HepG2 (cell line): ENCODE data around the gene TBCCD1. TPM values are rescaled to one million over a fixed set of nuclear protein-coding genes. Genes with fewer than 3 reads are reported as not detected.

Experiments used
- ATAC-seq: fragments of 200-7000 bp; cut with Tn5 transposase; 3 replicates; pipeline ENCODE4 v1.9.1; 2020; ENCODE audit warnings: mild to moderate bottlenecking, moderate library complexity
- BruUV-seq: library from RNA; stranded (reverse); fragments of 400-500 nt; replicated peaks from 2 replicates; lab custom pipeline; 2021; lab: Mats Ljungman, UMichigan
- CTCF ChIA-PET: fragments of 300-600 bp; formaldehyde crosslinking; extraction: SDS; loops from one replicate; lab custom pipeline; 2021; ENCODE audit warnings: low total read pairs, inconsistent platforms, low intra/inter-chr PET ratio; lab: Yijun Ruan, JAX
- POLR2A ChIA-PET: fragments of 350-600 bp; sonication (Branson Sonifier 250); formaldehyde crosslinking; loops from one replicate; lab custom pipeline; 2020; ENCODE audit warnings: antibody characterized with exemption, inconsistent platforms; lab: Yijun Ruan, JAX
- DNase-seq: peaks from one replicate; pipeline ENCODE4 v3.0.0-alpha.2; 2015; ENCODE audit warnings: low spot score
- FAIRE-seq: peaks from 3 replicates; lab custom pipeline; 2011; peaks lifted over from hg19 to GRCh38; lab: Jason Lieb, UNC
- H2AFZ ChIP-seq: one replicate; pipeline ENCODE4 v1.6.1; 2011; ENCODE audit warnings: low read length, inconsistent platforms
- H3K27ac ChIP-seq: fragments of 300-600 bp; 3 replicates; pipeline ENCODE4 v1.8.0; 2011; ENCODE audit warnings: mixed run types, mild to moderate bottlenecking, mixed read lengths, low read length, inconsistent platforms; ENCODE audit not compliant: insufficient read depth; ENCODE audit errors: extremely low read length
- H3K27me3 ChIP-seq, 2 experiments: fragments of 200-600 bp in 1 of 2; 2 replicates in 1 of 2; 3 replicates in 1 of 2; pipeline versions ENCODE4 v1.6.0 to v1.8.0; 2011; ENCODE audit warnings: low read length in 2 of 2, mild to moderate bottlenecking in 2 of 2, moderate library complexity in 2 of 2, inconsistent platforms in 1 of 2; ENCODE audit not compliant: insufficient read depth in 2 of 2, control insufficient read depth in 1 of 2
- H3K36me3 ChIP-seq, 2 experiments: fragments of 200-600 bp in 1 of 2; replicated peaks in 1 of 2; 2 replicates in 1 of 2; 3 replicates in 1 of 2; pipeline versions ENCODE4 v1.5.1 to v1.8.0; 2011; ENCODE audit warnings: low read length in 2 of 2, inconsistent platforms in 1 of 2; ENCODE audit not compliant: insufficient read depth in 2 of 2, control insufficient read depth in 1 of 2
- H3K4me1 ChIP-seq: 2 replicates; pipeline ENCODE4 v1.5.1; 2012; ENCODE audit warnings: low read length, inconsistent platforms; ENCODE audit not compliant: insufficient read depth
- H3K4me2 ChIP-seq: 2 replicates; pipeline ENCODE4 v1.6.0; 2011; ENCODE audit warnings: low read depth, low read length, inconsistent platforms
- H3K4me3 ChIP-seq, 3 experiments: fragments of 200-600 bp in 1 of 3; sonication (generic), shearing (Covaris generic) in 1 of 3; replicated peaks in 1 of 3; 2 replicates each; pipeline ENCODE4 v1.5.1; 2011 to 2016; ENCODE audit warnings: low read length in 3 of 3, inconsistent platforms in 2 of 3, low read depth in 2 of 3, mild to moderate bottlenecking in 2 of 3, control low read depth in 1 of 3, mixed read lengths in 1 of 3; ENCODE audit not compliant: insufficient read depth in 1 of 3
- H3K79me2 ChIP-seq: one replicate; pipeline ENCODE4 v1.6.1; 2011; ENCODE audit warnings: low read length, inconsistent platforms; ENCODE audit not compliant: insufficient read depth
- H3K9ac ChIP-seq: 2 replicates; pipeline ENCODE4 v1.6.0; 2011; ENCODE audit warnings: mild to moderate bottlenecking, low read depth, low read length, inconsistent platforms; ENCODE audit not compliant: insufficient read depth
- H3K9me3 ChIP-seq: 2 replicates; pipeline ENCODE4 v1.5.1; 2012; ENCODE audit warnings: mild to moderate bottlenecking, low read length
- H4K20me1 ChIP-seq: 2 replicates; pipeline ENCODE4 v1.6.0; 2011; ENCODE audit warnings: inconsistent platforms, mild to moderate bottlenecking, low read length, moderate library complexity; ENCODE audit not compliant: insufficient read depth
- RBM22 ChIP-seq: fragments of 200-400 bp; formaldehyde crosslinking; optimal IDR thresholded peaks from 2 replicates; pipeline ENCODE3; 2017; ENCODE audit warnings: mild to moderate bottlenecking, low read length, moderate library complexity
- STAG1 ChIP-seq: sonication (generic); formaldehyde crosslinking; IDR thresholded peaks from 2 replicates; pipeline ENCODE4 v1.4.0; 2020; ENCODE audit warnings: missing genetic modification reagents
- WGBS: methylation state at CpG from one replicate; pipeline ENCODE4 v1.1.6; 2017; ENCODE audit warnings: low lambda C conversion rate; 5-methylcytosine and 5-hydroxymethylcytosine counted together
- in situ Hi-C: cut with HindIII; loops from 2 replicates; pipeline ENCODE4 v1.10.0; 2017; ENCODE audit warnings: low pct_unique_long_range_greater_than_20kb; ENCODE audit not compliant: extremely low pct_ligation_motif_present
- intact Hi-C: fragments of 100-400 bp; cut with micrococcal nuclease; formaldehyde crosslinking; loops from one replicate; pipeline ENCODE4 v1.10.0; 2022; ENCODE audit not compliant: unreplicated experiment
- polyA plus RNA-seq, 8 experiments: library from polyadenylated mRNA; depleted of rRNA in 3 of 8; stranded (reverse) in 7 of 8; unstranded in 1 of 8; fragments of >200 nt; fragmentation: Illumina TruSeq in 4 of 8; extraction: Trizol in 4 of 8; gene quantifications; 2 replicates each; pipeline versions ENCODE4 v1.2.1 to v1.2.3, GENCODE V29; 2011 to 2016; ENCODE audit warnings: low read depth in 4 of 8, missing spikeins in 1 of 8, mixed read lengths in 1 of 8; ENCODE audit not compliant: insufficient read depth in 1 of 8
- total RNA-seq, 5 experiments: library from RNA; depleted of rRNA; stranded (reverse); fragments of >200 nt; fragmentation: Illumina TruSeq; extraction: Trizol; gene quantifications; 2 replicates each; pipeline ENCODE4 v1.2.3, GENCODE V29; 2016; ENCODE audit warnings: low read depth in 1 of 5
- TF ChIP-seq, protein P1 (sequence below): sonication (generic); formaldehyde crosslinking; conservative IDR thresholded peaks from 2 replicates; pipeline ENCODE4 v1.8.0; 2022; ENCODE audit warnings: low read depth, missing genetic modification reagents
- TF ChIP-seq, protein P2 (sequence below), 2 experiments: fragments of 450-650 bp in 1 of 2; sonication (generic) in 1 of 2; formaldehyde crosslinking; IDR thresholded peaks; 2 replicates each; pipeline versions ENCODE4 v1.5.0 to v1.8.0; 2020 to 2022; ENCODE audit warnings: mild to moderate bottlenecking in 1 of 2, missing genetic modification reagents in 1 of 2
- TF ChIP-seq, protein P3 (sequence below): IDR thresholded peaks from 2 replicates; pipeline ENCODE4 v1.6.1; 2018; ENCODE audit warnings: missing genetic modification reagents, mild to moderate bottlenecking, missing compliant biosample characterization
- TF ChIP-seq, protein P4 (sequence below): sonication (generic); formaldehyde crosslinking; IDR thresholded peaks from 2 replicates; pipeline ENCODE4 v1.5.0; 2020; ENCODE audit warnings: mild to moderate bottlenecking, missing genetic modification reagents, moderate library complexity
- TF ChIP-seq, protein P5 (sequence below): sonication (generic); formaldehyde crosslinking; IDR thresholded peaks from 2 replicates; pipeline ENCODE4 v1.4.0; 2020; ENCODE audit warnings: missing genetic modification reagents, mild to moderate bottlenecking, borderline replicate concordance

Gene TBCCD1
- total and polyA plus RNA-seq, 2 of the 13 experiments (the other 11 are each of a cell fraction or from before 2014, with no cell fraction given), result 13.6 to 16.2 TPM

DNA sequence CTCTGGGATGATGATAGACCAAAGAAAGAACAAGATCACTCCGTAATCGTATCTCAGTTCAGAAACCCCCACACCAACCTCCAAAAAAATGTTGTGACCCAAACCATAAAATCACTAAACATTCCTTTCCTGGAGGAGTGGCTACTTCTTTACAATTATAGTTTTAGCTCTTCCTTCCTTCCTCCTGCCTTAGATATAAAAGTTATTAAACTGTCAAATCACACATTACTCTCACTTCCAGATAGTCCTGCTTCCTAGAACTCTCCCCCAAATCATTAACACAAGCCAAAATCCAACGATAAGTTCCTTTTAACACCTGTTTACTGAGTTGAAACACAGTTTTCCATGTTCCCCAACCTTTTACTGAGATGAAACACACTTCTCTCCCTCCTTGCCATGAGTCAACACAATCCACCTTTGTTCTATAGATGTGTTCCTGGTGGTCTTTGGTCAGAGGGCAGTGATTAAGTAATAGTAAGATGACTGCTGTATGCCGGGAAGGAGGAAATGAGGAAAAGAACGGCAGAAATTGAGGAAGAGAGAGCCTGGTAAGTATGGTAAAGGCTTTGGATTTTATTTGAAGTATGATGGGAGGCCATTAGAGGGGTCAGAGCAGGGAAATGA, 14.6 kb downstream of the TBCCD1 start (continued):
- TF ChIP-seq, protein P1, sequence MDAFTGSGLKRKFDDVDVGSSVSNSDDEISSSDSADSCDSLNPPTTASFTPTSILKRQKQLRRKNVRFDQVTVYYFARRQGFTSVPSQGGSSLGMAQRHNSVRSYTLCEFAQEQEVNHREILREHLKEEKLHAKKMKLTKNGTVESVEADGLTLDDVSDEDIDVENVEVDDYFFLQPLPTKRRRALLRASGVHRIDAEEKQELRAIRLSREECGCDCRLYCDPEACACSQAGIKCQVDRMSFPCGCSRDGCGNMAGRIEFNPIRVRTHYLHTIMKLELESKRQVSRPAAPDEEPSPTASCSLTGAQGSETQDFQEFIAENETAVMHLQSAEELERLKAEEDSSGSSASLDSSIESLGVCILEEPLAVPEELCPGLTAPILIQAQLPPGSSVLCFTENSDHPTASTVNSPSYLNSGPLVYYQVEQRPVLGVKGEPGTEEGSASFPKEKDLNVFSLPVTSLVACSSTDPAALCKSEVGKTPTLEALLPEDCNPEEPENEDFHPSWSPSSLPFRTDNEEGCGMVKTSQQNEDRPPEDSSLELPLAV (CRISPR knock-in tag), result no peak
- TF ChIP-seq, protein P2, sequence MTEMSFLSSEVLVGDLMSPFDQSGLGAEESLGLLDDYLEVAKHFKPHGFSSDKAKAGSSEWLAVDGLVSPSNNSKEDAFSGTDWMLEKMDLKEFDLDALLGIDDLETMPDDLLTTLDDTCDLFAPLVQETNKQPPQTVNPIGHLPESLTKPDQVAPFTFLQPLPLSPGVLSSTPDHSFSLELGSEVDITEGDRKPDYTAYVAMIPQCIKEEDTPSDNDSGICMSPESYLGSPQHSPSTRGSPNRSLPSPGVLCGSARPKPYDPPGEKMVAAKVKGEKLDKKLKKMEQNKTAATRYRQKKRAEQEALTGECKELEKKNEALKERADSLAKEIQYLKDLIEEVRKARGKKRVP (CRISPR knock-in tag; IDR thresholded peaks at IDR 0.05), result peak in 1 of 2 experiments; percentile 41; a peak in 2 of 4 replicates

DNA sequence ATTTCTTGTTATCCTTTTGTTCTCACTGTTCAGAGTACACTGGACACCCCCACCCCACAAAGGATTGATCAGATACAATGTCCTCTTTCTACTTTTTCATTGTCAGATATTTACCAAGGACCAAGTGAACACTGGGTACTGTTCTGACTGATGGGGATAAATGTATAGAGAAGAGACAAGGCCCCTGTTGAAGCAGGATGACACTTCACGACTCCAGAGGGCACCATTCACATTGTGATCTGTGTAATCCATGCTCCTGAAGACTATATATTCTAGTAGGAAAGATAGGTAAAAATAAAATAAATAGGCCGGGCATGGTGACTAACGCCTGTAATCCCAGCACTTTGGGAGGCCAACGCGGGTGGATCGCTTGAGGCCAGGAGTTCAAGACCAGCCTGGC, 15.8 kb downstream of the TBCCD1 start:
- no peak overlapping the region for H3K4me2 ChIP-seq
- no peaks in the 10 kb centered on the region for H3K79me2 ChIP-seq
- intact Hi-C loops (no loop called here), in situ Hi-C loops (no loop called here)
- H3K4me3 ChIP-seq, result no peak overlapping the region
- 96% methylated on average over 6 of the region's 6 CpGs for WGBS
- BruUV-seq, result no TSS peak
- no peaks in the 10 kb centered on the region for H3K9me3 ChIP-seq
- ATAC-seq, result peak; percentile 47; the same call in 1 of the 3 replicates
- H4K20me1 ChIP-seq, result no peaks in the 10 kb centered on the region
- H3K36me3 ChIP-seq, result peaks cover 3 to 19% of the 10 kb centered on the region in 2 experiments; a peak in 4 of 5 replicates
- no peak overlapping the region for H3K27ac ChIP-seq
- no peaks in the 10 kb centered on the region for H3K27me3 ChIP-seq
- TF ChIP-seq, protein P3, sequence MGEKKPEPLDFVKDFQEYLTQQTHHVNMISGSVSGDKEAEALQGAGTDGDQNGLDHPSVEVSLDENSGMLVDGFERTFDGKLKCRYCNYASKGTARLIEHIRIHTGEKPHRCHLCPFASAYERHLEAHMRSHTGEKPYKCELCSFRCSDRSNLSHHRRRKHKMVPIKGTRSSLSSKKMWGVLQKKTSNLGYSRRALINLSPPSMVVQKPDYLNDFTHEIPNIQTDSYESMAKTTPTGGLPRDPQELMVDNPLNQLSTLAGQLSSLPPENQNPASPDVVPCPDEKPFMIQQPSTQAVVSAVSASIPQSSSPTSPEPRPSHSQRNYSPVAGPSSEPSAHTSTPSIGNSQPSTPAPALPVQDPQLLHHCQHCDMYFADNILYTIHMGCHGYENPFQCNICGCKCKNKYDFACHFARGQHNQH (CRISPR knock-in tag), result no peak
- peak; percentile 52 for TF ChIP-seq STAG1 (CRISPR knock-in tag)
- TF ChIP-seq, protein P4, sequence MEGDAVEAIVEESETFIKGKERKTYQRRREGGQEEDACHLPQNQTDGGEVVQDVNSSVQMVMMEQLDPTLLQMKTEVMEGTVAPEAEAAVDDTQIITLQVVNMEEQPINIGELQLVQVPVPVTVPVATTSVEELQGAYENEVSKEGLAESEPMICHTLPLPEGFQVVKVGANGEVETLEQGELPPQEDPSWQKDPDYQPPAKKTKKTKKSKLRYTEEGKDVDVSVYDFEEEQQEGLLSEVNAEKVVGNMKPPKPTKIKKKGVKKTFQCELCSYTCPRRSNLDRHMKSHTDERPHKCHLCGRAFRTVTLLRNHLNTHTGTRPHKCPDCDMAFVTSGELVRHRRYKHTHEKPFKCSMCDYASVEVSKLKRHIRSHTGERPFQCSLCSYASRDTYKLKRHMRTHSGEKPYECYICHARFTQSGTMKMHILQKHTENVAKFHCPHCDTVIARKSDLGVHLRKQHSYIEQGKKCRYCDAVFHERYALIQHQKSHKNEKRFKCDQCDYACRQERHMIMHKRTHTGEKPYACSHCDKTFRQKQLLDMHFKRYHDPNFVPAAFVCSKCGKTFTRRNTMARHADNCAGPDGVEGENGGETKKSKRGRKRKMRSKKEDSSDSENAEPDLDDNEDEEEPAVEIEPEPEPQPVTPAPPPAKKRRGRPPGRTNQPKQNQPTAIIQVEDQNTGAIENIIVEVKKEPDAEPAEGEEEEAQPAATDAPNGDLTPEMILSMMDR (CRISPR knock-in tag), result peak; percentile 23; the same call in 1 of the 2 replicates
- no peak for TF ChIP-seq RBM22
- TF ChIP-seq, protein P5, sequence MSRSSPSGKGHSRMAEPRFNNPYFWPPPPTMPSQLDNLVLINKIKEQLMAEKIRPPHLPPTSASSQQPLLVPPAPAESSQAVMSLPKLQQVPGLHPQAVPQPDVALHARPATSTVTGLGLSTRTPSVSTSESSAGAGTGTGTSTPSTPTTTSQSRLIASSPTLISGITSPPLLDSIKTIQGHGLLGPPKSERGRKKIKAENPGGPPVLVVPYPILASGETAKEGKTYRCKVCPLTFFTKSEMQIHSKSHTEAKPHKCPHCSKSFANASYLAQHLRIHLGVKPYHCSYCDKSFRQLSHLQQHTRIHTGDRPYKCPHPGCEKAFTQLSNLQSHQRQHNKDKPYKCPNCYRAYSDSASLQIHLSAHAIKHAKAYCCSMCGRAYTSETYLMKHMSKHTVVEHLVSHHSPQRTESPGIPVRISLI (CRISPR knock-in tag), result no peak
- FAIRE-seq, result no peak
- ChIA-PET CTCF (no interaction called here), POLR2A (interaction anchor here (0.7 to 1.1 kb wide), 3 partner anchors 17 to 275 kb away, joined by 3 to 5 read pairs (median 3); no protein-coding TSS in a partner anchor)
- no peak for DNase-seq
- no peak overlapping the region for H3K9ac ChIP-seq
- peaks cover 21% of the 10 kb centered on the region for H3K4me1 ChIP-seq
- no peak overlapping the region for H2AFZ ChIP-seq
